DMS153 treated with DMSO at 0.1 percent for 48 hours (cell line): Measurements from ENCODE around the gene SOX12.
"Not testable (repeated sequence)": the region's sequence is repeated elsewhere in the genome, so short reads cannot be mapped to it uniquely, and the experiment has no call there.

Source experiments
- DNase-seq: peaks from one replicate; lab custom pipeline; 2025; ENCODE audit not compliant: unreplicated experiment; lab: John Stamatoyannopoulos, UW

Gene SOX12

DNA sequence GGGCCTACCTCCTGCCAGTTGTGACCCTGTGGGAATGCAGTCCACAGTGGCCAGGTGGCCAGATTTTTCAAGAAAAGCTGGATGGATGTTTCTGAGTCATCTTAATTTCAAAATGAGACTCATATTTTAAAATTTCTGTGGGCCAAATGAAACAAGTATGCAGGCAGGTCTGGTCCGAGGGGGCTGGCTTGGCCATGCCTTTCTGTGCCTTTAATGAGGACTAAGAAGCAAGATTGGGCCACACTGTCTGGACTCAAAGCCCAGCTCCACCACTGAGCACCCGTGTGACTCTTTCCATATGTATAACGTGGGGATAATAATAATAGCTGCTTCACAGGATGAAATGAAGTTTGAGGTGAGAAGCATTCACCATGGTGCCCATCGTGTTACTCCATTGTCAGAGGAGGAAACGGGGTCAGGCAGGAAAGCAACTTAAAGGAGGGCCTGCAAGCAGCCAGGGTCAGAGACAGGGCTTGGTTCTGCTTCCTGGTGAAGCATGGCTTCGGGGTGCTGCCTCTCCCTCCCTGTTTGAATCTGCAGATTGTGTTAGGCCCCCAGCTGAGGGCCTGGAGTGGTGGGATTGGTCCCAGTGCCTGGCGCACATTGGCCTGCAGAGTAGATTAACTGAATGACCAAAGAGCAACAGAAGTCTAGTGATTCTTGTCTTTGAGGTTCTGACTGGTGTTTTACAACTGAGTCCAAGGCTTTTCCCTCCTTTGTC, 3.8 kb downstream of the SOX12 start:
- no peak for DNase-seq

- DNase-seq = peak; percentile 8
These were observed 4.5 kb downstream of the SOX12 start for GRCh38 chr20:329851-330232.

GRCh38 chr20:330233-331149, 5.1 kb downstream of the SOX12 start:
- DNase-seq = peak; percentile 57

DNA sequence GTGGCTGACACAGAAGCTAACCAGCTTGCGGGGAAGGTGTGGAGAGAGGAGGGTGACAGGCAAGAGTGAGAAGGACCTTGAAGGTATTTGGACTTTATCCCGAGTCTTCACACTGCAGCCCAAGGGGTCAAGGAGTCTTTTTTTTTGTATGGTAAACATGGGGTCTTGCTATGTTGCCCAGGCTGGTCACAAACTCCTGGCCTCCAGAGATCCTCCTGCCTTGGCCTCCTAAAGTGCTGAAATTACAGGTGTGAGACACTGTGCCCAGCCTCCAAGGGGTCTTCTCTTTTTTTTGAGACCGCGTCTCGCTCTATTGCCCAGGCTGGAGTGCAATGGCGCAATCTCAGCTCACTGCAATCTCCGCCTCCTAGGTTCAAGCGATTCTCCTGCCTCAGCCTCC, 9.2 kb downstream of the SOX12 start:
- no peak for DNase-seq

DNA sequence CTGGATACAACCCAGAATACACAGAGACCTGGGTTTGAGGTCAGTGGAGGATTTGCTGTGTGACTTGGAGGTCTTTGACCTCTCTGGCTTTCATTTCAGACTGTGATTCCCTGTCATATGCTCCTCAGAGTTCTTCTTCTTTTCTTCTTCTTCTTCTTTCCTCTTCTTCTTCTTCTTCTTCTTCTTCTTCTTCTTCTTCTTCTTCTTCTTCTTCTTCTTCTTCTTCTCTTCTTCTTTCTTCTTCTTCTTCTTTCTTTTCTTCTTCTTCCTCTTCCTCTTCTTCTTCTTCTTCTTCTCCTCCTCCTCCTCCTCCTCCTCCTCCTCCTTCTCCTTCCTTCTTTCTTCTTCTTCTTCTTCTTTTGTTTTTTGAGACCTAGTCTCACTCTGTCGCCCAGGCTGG, 10.7 kb downstream of the SOX12 start:
- DNase-seq = not testable (repeated sequence)

- no peak for DNase-seq
These were observed 16.3 kb downstream of the SOX12 start for GRCh38 chr20:341682-342081.

DNA sequence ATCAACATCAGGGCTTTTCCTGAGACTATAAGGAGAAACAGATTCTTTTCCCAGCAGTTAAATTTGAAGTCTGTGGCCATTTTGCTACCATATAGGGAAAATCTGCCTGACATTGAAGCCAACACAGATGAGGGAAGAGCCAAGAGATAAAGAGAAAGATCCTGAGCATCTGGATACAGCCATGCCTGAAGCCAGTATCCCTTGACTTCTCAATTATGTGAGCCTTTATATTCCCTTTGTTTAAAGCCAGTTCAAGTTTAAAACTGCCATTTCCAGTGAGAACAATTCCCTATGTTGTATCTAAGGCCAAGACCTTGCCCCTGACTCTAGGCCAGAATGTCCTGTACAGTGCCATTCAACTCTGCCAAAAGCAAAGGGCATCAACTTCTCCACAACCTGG, 17.8 kb downstream of the SOX12 start:
- no peak for DNase-seq

DNA sequence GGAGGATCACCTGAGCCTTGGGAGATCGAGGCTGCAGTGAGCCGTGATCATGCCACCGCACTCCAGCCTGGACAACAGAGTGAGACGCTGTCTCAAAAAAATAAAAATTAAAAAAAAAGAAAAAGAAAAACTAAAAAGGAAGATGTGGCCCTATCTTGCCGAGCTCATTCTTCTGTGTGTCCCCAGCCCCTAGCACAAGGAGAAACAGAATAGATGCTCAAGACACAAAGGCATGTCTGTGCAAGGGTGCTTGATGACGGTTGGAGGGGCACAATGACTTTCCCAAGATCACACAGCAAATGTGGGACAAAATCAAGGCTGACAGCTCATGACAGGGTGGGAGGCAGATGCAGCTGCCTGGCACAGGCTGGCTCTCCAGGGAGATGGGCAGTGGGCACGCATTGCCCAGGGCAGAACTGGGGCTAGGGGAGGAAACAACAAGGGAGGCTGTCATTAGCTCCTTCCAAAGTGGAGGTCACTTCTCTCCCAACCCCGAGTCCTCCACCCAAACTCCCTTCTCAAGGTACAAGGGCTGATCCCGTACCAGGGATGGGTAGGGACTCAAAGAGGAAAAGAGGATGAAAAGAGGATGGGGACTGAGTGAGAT, 20.8 kb downstream of the SOX12 start:
- DNase-seq = no peak

DNA sequence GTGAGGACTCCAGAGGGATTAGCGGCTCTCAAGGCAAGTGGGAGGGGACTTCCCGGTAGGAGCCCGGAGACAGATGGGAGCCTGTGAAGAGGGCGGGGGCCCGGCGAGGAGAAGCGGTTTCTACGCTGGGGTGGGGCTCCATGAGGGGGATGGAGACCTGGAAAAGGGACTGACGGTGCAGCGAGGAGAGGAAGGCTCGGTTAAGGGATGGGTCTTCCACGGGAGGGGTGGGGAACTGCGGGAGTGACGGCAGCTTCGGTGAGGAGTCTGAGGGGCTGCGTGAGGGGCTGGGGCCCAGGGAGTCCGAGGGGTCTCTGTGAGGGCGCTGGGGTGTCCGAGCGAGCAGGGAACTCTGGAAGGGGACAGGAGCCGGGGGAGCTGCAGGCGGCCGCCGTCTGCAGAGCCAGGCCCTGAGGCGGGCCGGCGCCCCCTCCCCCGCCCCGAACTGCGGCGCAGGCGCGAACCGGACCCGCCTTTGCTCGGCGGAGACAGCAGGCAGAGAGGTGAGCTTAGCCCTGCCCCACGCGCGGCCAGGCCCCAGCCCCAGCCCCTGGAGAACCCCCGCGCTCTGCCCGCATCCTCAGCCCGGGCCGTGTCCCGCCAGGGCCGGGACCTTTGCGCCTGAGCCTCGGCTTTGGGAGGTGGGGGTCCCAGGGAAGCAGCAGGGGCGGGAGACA, 21.4 kb downstream of the SOX12 start, which contains the start of gene NRSN2:
Gene NRSN2 (plus strand): TSS at position 472 of the 677 bp plus-strand sequence. CDS start 2,533 bp downstream, outside the sequence.
- DNase-seq = peak; percentile 12

- DNase-seq = no peak
These were observed 21.9 kb downstream of the SOX12 start for GRCh38 chr20:347317-347639.

DNA sequence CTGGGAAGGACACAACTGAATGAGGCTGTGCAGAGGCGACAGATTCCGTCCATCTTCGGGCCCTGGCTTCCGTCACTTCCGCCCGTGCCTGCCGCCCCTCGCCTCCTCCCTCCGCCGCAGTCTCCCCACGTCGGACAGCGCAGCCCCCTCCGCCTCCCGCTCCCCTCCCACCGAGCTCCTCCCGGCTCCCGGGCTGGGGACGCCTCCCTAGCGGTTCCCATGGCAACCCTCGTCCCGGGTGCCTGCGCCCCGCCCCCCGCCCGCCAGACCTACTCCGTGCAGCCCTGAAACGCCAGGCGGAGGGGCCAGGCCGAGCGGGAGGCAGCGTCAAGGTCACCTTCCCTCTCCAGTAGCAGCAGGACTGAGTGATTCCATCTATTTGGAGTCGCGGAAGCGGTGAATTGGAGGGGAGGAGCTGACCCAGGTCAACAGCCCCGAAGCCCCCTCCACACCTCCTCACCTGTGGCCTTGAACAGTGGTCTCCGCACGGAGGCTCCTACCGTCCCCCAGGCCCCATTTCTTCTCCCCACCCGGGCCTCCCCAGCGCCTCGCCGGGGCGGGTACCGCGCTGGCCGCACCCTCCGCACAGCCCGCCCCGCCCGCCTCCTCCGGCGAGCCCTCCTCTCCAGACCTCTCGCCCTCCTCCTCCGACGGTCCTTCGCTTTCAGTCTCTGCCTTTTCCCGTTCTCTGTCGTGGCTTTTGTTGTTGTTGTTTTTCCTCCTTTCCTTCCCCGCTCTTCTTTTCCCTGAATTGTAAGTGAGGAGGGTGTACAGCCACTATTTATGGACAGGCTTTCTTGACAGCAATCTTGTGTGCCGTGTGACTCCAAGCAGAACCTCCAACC, 22.5 kb downstream of the SOX12 start:
- DNase-seq = peak; percentile 76

- DNase-seq = no peak
These were observed 23.9 kb downstream of the SOX12 start for GRCh38 chr20:348972-349841.

DNA sequence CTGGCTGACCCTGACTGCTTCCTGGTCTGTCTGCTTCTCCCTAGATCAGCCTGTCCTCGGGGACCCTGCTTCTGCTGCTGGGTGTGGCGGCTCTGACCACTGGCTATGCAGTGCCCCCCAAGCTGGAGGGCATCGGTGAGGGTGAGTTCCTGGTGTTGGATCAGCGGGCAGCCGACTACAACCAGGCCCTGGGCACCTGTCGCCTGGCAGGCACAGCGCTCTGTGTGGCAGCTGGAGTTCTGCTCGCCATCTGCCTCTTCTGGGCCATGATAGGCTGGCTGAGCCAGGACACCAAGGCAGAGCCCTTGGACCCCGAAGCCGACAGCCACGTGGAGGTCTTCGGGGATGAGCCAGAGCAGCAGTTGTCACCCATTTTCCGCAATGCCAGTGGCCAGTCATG, 27.8 kb downstream of the SOX12 start:
- DNase-seq = no peak

GRCh38 chr20:354298-354977, 29.1 kb downstream of the SOX12 start:
- peak; percentile 52 for DNase-seq

DNA sequence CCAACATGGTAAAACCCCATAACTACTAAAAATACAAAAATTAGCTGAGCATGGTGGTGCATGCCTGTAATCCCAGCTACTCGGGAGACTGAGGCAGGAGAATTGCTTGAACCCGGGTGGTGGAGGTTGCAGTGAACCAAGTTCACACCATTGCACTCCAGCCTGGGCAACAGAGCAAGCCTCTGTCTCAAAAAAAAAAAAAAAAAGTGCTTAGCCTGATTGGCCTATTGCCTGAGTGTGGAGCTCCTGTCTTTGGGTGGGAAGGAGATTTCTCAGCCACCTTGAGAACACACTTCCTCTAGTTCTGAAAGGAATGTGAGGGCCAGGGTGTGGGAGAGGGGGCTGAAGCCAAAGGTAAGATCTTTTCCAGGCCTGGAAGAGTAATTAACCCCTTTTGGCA, 30.8 kb downstream of the SOX12 start:
- DNase-seq = not testable (repeated sequence)

DNA sequence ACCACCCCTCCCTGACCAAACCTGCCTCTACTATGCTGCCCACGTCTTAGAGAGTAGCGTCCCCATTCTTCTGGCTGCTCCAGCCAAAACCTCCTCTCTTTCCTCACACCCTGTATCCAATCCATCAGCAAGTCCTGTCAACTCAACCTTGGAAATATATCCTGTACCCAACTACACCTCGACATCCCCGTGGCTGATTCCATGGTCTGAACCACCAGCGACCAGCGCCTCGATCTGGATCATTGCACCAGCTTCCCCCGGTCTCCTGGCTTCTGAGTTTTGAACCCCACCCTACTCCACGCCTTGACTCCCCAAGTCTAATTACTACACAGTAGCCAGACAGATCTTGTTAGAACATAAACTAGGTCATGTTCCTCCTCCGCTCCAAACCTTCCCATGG, 31.4 kb downstream of the SOX12 start:
- DNase-seq = no peak

- no peak for DNase-seq
These were observed 33.7 kb downstream of the SOX12 start for GRCh38 chr20:358891-359555.

GRCh38 chr20:361561-361960, 36.2 kb downstream of the SOX12 start:
- no peak for DNase-seq
